ENCODE measurements around the gene MOB3A.

The MOB3A gene

GRCh38 chr19:2122982-2123381, 26.9 kb upstream of the MOB3A start:
- no peak for DNase-seq

DNA sequence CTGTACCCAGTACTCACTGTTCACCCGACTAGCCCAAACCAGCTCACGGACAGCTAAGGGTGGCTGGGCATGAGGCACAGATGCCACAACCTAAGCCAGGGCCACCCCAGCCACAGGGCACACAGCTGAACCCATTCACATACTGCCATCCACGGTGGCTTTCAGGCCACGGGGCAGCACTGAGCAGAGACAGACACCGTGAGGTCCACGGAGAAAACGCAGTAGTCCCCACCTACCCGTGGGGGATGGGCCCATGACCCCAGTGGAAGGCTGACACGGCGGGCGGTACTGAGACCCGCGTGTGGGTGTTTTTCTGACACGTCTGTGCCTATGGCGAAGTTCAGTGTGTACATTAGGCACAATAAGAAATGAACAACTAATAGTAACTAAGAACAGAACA, 26.1 kb upstream of the MOB3A start:
- DNase-seq, result no peak

GRCh38 chr19:2121416-2122051, 25.4 kb upstream of the MOB3A start:
- DNase-seq, result no peak

DNA sequence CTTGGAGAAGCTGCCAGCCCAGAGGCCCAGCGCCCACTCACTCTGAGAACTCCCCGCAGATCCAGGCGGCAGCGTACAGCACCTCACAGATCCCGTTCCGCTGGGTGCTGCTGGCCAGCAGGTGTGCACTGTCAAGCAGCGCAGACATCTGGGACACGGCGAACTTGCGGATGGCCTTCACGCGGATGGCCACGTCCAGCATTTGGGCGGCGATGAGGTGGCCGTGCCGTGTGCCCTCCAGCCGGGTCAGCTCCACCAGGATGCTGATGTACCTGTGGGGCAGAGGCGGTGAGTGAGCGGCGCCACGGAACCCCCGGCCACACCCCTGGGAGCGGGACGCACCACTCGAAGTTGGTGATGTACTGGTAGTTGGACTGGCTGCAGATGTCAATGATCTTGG, 24.7 kb upstream of the MOB3A start:
- no peak for DNase-seq

DNA sequence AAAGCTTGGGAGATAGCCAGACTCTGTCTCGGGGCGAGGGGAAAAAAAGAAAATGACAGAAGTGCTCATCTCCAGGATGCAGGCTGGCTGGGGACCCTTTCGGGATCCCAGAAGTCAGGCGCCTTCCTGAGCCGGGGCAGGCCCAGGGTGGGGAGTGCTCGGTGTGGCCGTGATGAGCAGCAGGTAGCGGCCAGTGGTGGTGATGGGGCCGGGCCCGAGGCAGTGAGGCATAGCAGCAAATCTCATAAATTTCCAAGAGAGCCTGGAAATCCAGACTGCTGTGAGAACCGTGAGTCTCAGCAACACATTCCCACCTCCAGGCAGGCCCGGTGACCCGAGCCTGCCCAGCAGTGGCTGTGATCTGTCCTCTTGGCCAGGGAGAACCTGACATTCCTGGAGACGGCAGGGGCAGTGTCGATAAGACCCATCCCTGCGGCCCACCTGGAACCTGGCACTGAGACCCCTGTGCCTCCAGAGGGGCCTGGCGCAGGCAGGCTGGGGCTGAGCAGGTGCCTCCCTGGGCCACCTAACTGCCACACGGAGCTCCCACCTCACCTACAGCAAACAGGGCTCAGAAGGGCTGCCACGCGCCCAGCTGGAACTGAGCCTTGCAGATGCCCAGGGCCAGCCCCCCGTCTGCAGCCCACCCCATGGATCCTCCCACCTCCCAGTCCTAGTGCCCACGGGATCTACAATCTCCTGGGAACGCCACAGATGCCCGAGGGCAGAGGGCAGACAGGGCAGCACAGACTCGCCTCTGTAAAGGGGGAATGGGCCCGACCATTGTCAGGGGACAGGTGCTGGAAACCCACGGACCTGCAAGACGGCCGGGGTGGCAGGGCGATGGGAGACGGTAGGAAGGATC, 24.0 kb upstream of the MOB3A start:
- DNase-seq, result no peak

DNA sequence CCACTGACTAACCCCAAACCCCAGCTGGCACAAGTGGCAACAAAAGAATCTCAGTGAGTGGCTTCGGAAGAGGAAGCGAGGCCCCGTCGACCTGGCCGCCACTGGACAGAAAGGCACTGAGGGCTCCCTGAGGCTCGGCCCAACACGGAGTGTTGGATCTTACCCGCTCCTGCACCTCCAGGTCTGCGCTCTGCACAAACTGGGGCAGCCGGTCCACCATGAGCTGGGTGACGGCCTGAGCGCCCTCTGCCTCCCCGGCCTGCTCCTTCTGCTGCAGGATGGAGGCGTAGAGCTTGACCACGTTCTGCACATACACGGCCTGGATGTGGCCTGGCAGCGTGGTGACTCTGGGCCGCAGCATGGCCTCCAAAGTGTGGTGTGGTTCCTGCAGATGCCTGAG, 22.3 kb upstream of the MOB3A start:
- no peak for DNase-seq

DNA sequence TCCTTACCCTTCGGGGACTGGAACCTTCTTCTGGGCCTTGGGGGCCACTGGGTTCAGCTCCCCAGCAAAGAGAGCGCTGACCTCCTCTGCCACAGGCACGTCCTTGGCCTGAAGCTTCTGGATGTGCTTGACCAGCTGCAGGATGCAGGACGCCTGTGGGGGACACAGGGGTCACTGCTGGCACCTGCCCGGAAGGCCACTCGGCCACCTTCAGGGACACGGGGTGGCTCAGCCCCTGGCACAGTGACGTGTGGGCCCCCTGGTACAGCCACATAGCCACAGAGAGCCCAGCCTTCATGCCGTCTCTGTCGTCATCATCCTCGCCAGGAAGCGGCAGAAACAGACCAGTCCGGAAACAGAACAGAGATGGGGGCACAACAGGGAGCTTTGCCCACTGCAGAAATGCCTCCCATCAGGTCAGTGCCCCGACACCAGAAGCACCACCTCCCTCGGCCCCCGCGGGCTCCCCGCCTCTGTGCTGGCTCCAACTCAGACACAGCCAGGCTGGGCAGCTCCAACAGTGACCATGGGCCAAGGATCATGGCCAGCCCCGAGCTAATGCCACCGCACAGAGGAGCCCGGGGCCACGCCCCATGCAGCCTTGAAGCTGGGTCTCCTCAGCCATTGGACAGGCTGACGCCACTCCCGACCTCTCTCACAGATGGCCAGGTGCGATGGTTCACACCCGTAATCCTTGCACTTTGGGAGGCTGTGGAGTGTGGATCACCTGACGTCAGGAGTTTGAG, 21.3 kb upstream of the MOB3A start:
- no peak for DNase-seq

DNA sequence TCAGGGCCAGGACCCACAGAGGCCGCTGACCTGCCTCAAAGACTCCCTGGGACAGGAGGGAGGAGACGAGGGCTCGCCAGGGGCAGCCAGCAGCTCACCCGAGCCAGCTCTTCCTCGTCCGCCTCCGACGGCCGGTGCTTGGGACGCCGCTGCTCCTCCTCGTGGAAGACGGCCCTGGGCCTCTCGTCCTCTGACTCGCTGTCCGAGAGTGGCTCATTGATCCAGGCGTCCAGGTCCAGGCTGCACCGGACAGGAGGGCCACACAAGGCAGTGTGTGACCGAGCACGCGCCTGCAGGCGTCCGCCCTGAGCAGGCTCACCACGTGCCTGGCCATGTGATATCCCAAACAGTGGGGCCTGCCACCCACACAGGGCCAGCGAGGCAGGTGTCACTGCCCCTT, 20.4 kb upstream of the MOB3A start:
- no peak for DNase-seq

DNA sequence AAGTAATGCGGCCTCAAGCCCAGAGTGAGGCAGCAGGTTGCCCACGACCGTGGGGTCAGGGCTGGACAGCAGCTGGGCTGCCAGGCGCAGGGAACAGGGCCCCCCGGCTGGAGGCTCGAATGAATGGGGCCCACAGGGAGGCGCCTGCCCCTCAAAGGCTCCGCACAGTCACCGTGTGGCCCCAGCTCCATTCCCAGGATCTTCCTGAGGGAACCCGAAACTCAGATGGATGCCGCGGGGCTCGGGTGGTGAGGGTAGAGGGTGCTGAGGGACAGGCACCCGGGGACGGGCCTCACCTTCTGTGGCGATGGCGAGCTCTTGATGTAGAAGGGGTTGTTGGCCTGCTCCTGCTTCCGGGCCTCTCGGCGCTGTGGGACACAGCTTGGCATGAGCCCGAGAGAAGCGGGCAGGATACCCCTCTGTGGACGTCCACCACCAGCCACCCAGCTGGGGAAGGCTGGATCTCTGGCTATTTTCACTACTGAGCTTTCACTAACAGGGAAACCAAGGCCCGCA, 19.8 kb upstream of the MOB3A start:
- no peak for DNase-seq

GRCh38 chr19:2115324-2115723, 19.2 kb upstream of the MOB3A start:
- no peak for DNase-seq

DNA sequence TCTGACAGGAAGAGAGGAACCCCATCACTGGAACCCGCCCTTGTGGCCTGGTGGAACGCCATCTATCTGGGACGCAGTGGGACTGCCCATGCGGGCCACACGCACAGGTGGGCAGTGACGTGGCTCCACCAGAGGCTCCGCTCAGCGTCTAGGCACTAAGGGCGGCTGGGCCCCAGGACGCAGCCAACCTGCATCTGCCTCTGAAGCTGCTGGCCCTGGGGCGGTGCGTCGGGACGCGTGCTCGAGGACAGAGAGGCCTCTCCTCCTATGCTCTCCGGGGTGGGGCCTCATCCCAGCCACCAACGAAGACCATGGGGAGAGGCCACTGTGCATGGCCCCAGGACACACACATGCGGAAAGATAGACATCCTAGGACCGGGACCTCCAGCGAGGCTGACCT, 18.7 kb upstream of the MOB3A start:
- no peak for DNase-seq

DNA sequence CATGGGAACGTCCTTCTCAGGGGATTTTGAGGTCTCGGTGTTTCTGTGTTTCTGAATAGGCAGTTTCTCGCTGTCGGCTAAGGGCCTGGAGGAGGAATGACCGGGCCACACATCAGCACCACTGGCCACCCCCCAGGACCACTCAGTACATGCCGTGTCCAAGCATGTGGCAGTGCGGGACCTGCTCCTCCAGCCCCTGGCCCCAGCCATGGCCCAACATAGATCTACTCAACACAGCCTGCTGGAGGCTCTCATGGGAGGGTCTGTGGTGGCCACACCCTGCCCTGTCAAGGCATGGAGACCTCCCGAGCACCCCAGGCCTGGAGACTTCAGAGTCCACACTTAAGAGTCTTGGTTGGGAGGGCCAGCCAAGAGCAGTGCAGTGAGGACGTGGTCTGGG, 18.1 kb upstream of the MOB3A start:
- no peak for DNase-seq

GRCh38 chr19:2113439-2114211, 17.5 kb upstream of the MOB3A start:
- no peak for DNase-seq

DNA sequence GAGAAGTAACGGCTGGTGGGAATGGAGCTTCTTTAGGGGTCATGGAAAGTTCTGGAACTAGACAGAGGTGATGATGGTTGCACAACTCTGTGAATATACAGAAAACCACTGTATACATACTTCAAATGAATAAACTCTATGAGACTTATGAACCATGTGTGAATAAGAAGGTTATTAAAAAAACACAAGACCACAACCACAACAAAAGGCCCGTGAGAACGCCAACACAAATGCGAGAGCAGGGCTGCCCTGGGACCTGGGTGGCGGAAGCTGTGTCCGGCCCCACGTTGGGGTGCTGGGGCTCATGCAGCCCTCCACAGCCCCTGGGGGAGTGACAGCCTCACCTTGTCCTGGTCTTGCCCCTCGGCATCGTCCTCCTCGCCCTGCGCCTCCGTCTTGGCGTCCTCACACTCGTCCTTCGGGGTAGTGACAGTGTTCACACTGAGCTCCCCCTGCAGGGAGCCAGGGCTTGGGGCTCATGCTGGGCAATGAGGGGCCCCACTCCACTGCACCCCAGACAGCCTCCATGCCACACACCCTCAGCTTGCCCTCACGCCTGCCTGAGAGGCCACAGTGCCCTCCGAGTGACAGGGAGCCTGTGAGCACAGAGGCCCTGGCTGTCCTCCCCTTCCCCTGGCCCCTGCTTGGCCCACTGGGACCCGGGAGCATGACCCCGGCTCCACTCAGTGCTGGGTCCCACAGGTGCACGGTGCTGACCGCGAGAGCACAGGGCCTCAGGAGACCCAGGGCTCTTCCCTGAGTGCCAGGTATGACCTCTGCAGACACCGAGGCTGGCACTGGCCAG, 16.6 kb upstream of the MOB3A start:
- DNase-seq, result no peak

DNA sequence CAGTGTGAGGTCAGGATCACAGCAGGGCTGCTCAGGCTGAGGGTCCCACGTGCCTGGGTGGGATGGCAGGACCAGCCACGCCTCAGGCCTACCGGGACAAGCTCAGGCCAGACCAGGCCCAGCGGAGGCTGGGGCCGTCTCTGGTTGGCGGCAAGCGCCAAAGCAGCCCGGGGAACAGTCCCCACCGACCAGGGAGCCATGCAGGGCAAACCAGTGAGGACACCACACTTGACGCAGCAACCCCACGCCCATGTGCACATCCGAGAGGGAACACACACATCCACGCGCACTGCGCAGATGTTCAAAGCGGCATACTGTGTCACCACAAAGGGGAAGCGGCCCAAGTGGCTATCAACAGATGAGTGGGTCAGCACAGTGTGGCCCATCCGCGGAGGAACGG, 15.8 kb upstream of the MOB3A start:
- no peak for DNase-seq

GRCh38 chr19:2111425-2111824, 15.3 kb upstream of the MOB3A start:
- DNase-seq, result no peak

DNA sequence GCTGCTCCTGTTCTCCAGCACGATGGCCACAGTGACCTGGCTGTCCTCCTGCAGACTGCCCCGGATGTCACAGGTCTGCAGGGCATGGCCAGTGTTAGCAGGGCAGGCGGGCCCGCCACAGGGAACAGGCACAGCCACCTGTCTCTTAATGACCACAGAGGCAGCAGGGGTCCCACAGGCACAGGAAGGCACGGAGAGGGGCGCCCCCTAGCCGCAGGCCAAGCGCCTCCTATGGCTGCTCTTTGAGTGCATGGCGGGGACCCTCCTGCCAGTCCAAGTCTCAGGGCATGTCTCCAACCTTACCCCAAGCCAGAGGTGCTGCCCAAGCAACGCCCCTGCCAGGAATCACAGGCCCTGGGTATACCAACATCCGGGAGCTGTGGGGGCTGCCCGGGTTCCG, 14.7 kb upstream of the MOB3A start:
- no peak for DNase-seq

GRCh38 chr19:2109046-2109864, 13.1 kb upstream of the MOB3A start:
- DNase-seq, result no peak

GRCh38 chr19:2108251-2109016, 12.3 kb upstream of the MOB3A start:
- no peak for DNase-seq

DNA sequence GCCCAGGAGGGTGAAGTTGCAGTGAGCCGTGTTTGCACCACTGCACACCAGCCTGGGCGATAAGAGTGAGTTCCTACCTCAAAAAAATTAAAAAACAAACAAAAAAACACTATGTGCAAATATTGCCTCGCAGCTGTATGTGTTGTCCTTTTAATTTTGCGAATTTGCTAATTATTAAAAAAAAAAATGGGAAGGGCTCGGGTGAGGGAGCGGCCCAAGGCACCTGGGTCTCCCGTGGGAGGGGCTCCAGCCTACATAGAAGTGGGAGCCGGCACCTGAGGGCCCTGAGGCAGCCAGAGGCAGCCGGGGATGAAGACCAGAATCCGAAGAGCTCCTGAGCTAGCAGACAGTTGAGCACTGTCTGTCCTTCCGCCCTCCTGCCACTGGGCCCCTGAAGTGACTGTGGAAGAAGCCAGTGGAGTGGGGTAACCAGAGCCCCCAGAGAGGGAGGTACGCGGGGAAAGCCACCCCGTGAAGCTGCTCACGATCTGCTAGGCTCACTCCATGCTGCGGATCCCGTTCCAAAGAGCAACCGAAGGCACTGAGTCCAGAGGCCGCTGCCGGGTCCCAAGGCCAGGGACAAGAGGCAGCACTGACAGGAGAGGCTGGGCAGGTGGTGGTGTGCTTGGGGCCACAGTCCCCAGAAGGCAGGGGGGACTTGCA, 7.0 kb upstream of the MOB3A start:
- no peak for DNase-seq
